Neural crest cell (in vitro differentiated cells): ENCODE results near the gene IVL. TPM values are rescaled to one million over a fixed set of nuclear protein-coding genes. Genes with fewer than 3 reads are reported as not detected.

Source experiments
- DNase-seq: peaks from one replicate; pipeline ENCODE4 v3.0.0; 2021; ENCODE audit warnings: low read depth, mixed read lengths, low spot score
- H3K27ac Mint-ChIP-seq: one replicate; pipeline ENCODE4 v1.8.0; 2021; ENCODE audit warnings: mild to moderate bottlenecking, mixed read lengths; ENCODE audit not compliant: unreplicated experiment
- H3K27me3 Mint-ChIP-seq: 2 replicates; pipeline ENCODE4 v1.8.0; 2021; ENCODE audit warnings: low read depth, mild to moderate bottlenecking, mixed read lengths
- H3K36me3 Mint-ChIP-seq: 2 replicates; pipeline ENCODE4 v1.8.0; 2021; ENCODE audit warnings: low read depth, mild to moderate bottlenecking, mixed read lengths
- H3K4me1 Mint-ChIP-seq: 2 replicates; pipeline ENCODE4 v1.8.0; 2021; ENCODE audit warnings: mixed read lengths
- H3K4me3 Mint-ChIP-seq: one replicate; pipeline ENCODE4 v1.8.0; 2021; ENCODE audit warnings: mild to moderate bottlenecking, mixed read lengths
- H3K9me3 Mint-ChIP-seq: 2 replicates; pipeline ENCODE4 v1.8.0; 2021; ENCODE audit warnings: mixed read lengths
- CTCF ChIP-seq: fragments of 200-600 bp; sonication (generic); conservative IDR thresholded peaks from 2 replicates; pipeline ENCODE4 v1.5.0; 2021; ENCODE audit warnings: antibody characterized with exemption, mild to moderate bottlenecking
- total RNA-seq: library from RNA; stranded (reverse); gene quantifications from 2 replicates; pipeline ENCODE4 v1.2.1, GENCODE V29; 2021

Gene IVL
- total RNA-seq, 1 donor from 2014 or later, result not detected

- Mint-ChIP-seq H3K27ac (no peak overlapping the region), H3K9me3 (no peaks in the 10 kb centered on the region), H3K27me3 (no peaks in the 10 kb centered on the region), H3K4me1 (no peaks in the 10 kb centered on the region), H3K4me3 (no peak overlapping the region), H3K36me3 (no peaks in the 10 kb centered on the region)
- no peak for TF ChIP-seq CTCF
- no peak for DNase-seq
These were observed 42.0 kb upstream of the IVL start for GRCh38 chr1:152866321-152866720.

GRCh38 chr1:152869808-152870419, 38.4 kb upstream of the IVL start:
- Mint-ChIP-seq H3K9me3 (no peaks in the 10 kb centered on the region), H3K4me3 (no peak overlapping the region), H3K4me1 (no peaks in the 10 kb centered on the region), H3K36me3 (no peaks in the 10 kb centered on the region), H3K27me3 (no peaks in the 10 kb centered on the region), H3K27ac (no peak overlapping the region)
- peak; percentile 77 for TF ChIP-seq CTCF
- peak; percentile 62 for DNase-seq

GRCh38 chr1:152870831-152871730, 37.3 kb upstream of the IVL start:
- peak; percentile 62 for TF ChIP-seq CTCF
- no peak overlapping the region for H3K27ac Mint-ChIP-seq
- no peaks in the 10 kb centered on the region for H3K9me3 Mint-ChIP-seq
- no peaks in the 10 kb centered on the region for H3K36me3 Mint-ChIP-seq
- no peaks in the 10 kb centered on the region for H3K4me1 Mint-ChIP-seq
- DNase-seq, result no peak
- H3K4me3 Mint-ChIP-seq, result no peak overlapping the region
- H3K27me3 Mint-ChIP-seq, result no peaks in the 10 kb centered on the region

- Mint-ChIP-seq H3K4me3 (no peak overlapping the region), H3K9me3 (no peaks in the 10 kb centered on the region), H3K27ac (no peak overlapping the region), H3K36me3 (no peaks in the 10 kb centered on the region), H3K27me3 (no peaks in the 10 kb centered on the region), H3K4me1 (no peaks in the 10 kb centered on the region)
- no peak for TF ChIP-seq CTCF
- DNase-seq, result no peak
These were observed 36.6 kb upstream of the IVL start for GRCh38 chr1:152871731-152872126.

GRCh38 chr1:152873495-152873894, 34.9 kb upstream of the IVL start:
- Mint-ChIP-seq H3K36me3 (no peaks in the 10 kb centered on the region), H3K27ac (no peak overlapping the region), H3K9me3 (peaks cover 7% of the 10 kb centered on the region), H3K4me1 (no peaks in the 10 kb centered on the region), H3K4me3 (no peak overlapping the region), H3K27me3 (no peaks in the 10 kb centered on the region)
- no peak for DNase-seq
- no peak for TF ChIP-seq CTCF
